H9 (cell line): ENCODE measurements around the gene YEATS4. TPM values are rescaled to one million over a fixed set of nuclear protein-coding genes. Genes with fewer than 3 reads are reported as not detected.

Experiments
- DNase-seq: peaks from one replicate; pipeline ENCODE4 v3.0.0-alpha.2; 2017
- H2AFZ ChIP-seq: one replicate; pipeline ENCODE4 v1.6.1; 2013; ENCODE audit warnings: mild to moderate bottlenecking, low read length, control low read depth, moderate library complexity
- H2AK5ac ChIP-seq: 2 replicates; pipeline ENCODE4 v1.6.1; 2013; ENCODE audit warnings: low read length, control low read depth, mixed read lengths; ENCODE audit not compliant: insufficient read length
- H2BK120ac ChIP-seq: one replicate; pipeline ENCODE4 v1.6.1; 2013; ENCODE audit warnings: low read depth, mild to moderate bottlenecking, low read length, control low read depth, inconsistent platforms; ENCODE audit not compliant: poor library complexity, severe bottlenecking
- H2BK12ac ChIP-seq: 2 replicates; pipeline ENCODE4 v1.6.1; 2013; ENCODE audit warnings: low read length, control low read depth, mixed read lengths, low read depth; ENCODE audit not compliant: insufficient read length
- H2BK15ac ChIP-seq: 2 replicates; pipeline ENCODE4 v1.6.1; 2013; ENCODE audit warnings: low read depth, low read length, control low read depth
- H2BK20ac ChIP-seq: one replicate; pipeline ENCODE4 v1.6.1; 2013; ENCODE audit warnings: low read depth, mild to moderate bottlenecking, low read length, control low read depth, inconsistent platforms; ENCODE audit not compliant: poor library complexity, severe bottlenecking
- H2BK5ac ChIP-seq: 2 replicates; pipeline ENCODE4 v1.6.1; 2013; ENCODE audit warnings: low read length, control low read depth, mixed read lengths; ENCODE audit not compliant: insufficient read length
- H3K14ac ChIP-seq: 2 replicates; pipeline ENCODE4 v1.6.1; 2013; ENCODE audit warnings: low read length, control low read depth; ENCODE audit not compliant: insufficient read depth
- H3K18ac ChIP-seq: 2 replicates; pipeline ENCODE4 v1.6.1; 2013; ENCODE audit warnings: low read depth, mild to moderate bottlenecking, mixed read lengths, low read length, control low read depth; ENCODE audit not compliant: insufficient read length
- H3K23ac ChIP-seq: 2 replicates; pipeline ENCODE4 v1.6.1; 2013; ENCODE audit warnings: low read length, control low read depth, mixed read lengths, low read depth; ENCODE audit not compliant: insufficient read length
- H3K23me2 ChIP-seq: 2 replicates; pipeline ENCODE4 v1.6.1; 2013; ENCODE audit warnings: low read depth, mild to moderate bottlenecking, mixed read lengths, low read length, control low read depth; ENCODE audit not compliant: insufficient read length, poor library complexity, severe bottlenecking
- H3K27ac ChIP-seq: 2 replicates; pipeline ENCODE4 v1.5.1; 2013; ENCODE audit warnings: low read length, control low read depth, mixed read lengths, low read depth; ENCODE audit not compliant: insufficient read length
- H3K27me3 ChIP-seq: 2 replicates; pipeline ENCODE4 v1.6.1; 2013; ENCODE audit warnings: low read length, control low read depth, inconsistent platforms; ENCODE audit not compliant: insufficient read depth
- H3K4ac ChIP-seq: 2 replicates; pipeline ENCODE4 v1.6.1; 2013; ENCODE audit warnings: low read depth, mild to moderate bottlenecking, control low read depth, inconsistent platforms, low read length, moderate library complexity
- H3K4me1 ChIP-seq: 2 replicates; pipeline ENCODE4 v1.6.1; 2013; ENCODE audit warnings: low read length, control low read depth, inconsistent platforms; ENCODE audit not compliant: insufficient read depth
- H3K4me2 ChIP-seq: 2 replicates; pipeline ENCODE4 v1.6.1; 2013; ENCODE audit warnings: low read length, control low read depth, mixed read lengths; ENCODE audit not compliant: insufficient read length, insufficient read depth
- H3K56ac ChIP-seq: 2 replicates; pipeline ENCODE4 v1.6.1; 2013; ENCODE audit warnings: low read depth, mild to moderate bottlenecking, mixed read lengths, low read length, control low read depth; ENCODE audit not compliant: insufficient read length
- H3K79me1 ChIP-seq: 2 replicates; pipeline ENCODE4 v1.6.1; 2013; ENCODE audit warnings: low read depth, mild to moderate bottlenecking, moderate library complexity, low read length, control low read depth, inconsistent platforms; ENCODE audit not compliant: insufficient read depth, poor library complexity, severe bottlenecking
- H3K79me2 ChIP-seq: 2 replicates; pipeline ENCODE4 v1.6.1; 2013; ENCODE audit warnings: low read length, control low read depth, inconsistent platforms; ENCODE audit not compliant: insufficient read depth
- H3K9ac ChIP-seq: 2 replicates; pipeline ENCODE4 v1.6.1; 2013; ENCODE audit warnings: low read length, control low read depth, mixed read lengths; ENCODE audit not compliant: insufficient read length; ENCODE audit errors: extremely low read depth
- H3K9me3 ChIP-seq: one replicate; pipeline ENCODE4 v1.6.1; 2013; ENCODE audit warnings: low read depth, low read length, inconsistent platforms; ENCODE audit not compliant: control insufficient read depth
- H3T11ph ChIP-seq: one replicate; pipeline ENCODE4 v1.6.1; 2013; ENCODE audit warnings: mild to moderate bottlenecking, low read length, control low read depth, inconsistent platforms
- H4K20me1 ChIP-seq: one replicate; pipeline ENCODE4 v1.6.1; 2013; ENCODE audit not compliant: control insufficient read depth, insufficient read length, insufficient read depth
- H4K5ac ChIP-seq: 2 replicates; pipeline ENCODE4 v1.6.1; 2013; ENCODE audit warnings: low read depth, mild to moderate bottlenecking, mixed read lengths, low read length, control low read depth; ENCODE audit not compliant: insufficient read length
- H4K8ac ChIP-seq: replicated peaks from 2 replicates; pipeline ENCODE4 v1.6.1; 2013; ENCODE audit warnings: low read length, control low read depth, mixed read lengths, low read depth; ENCODE audit not compliant: insufficient read length
- H4K91ac ChIP-seq: 2 replicates; pipeline ENCODE4 v1.6.1; 2013; ENCODE audit warnings: low read depth, mild to moderate bottlenecking, moderate library complexity, mixed read lengths, low read length, control low read depth; ENCODE audit not compliant: insufficient read length
- H3K27ac Mint-ChIP-seq, 3 experiments: 2 replicates in 2 of 3; 3 replicates in 1 of 3; pipeline ENCODE4 v1.8.0; 2020 to 2021; ENCODE audit warnings: mixed read lengths in 3 of 3, mild to moderate bottlenecking in 1 of 3, moderate library complexity in 1 of 3
- H3K27me3 Mint-ChIP-seq: 2 replicates; pipeline ENCODE4 v1.8.0; 2021; ENCODE audit warnings: low read depth, mild to moderate bottlenecking, moderate library complexity, mixed read lengths
- H3K36me3 Mint-ChIP-seq, 3 experiments: 2 replicates in 2 of 3; 3 replicates in 1 of 3; pipeline ENCODE4 v1.8.0; 2020 to 2021; ENCODE audit warnings: low read depth in 3 of 3, mixed read lengths in 3 of 3; ENCODE audit not compliant: insufficient read depth in 1 of 3
- H3K4me1 Mint-ChIP-seq, 2 experiments: 2 replicates each; pipeline ENCODE4 v1.8.0; 2020; ENCODE audit warnings: mixed read lengths in 2 of 2
- H3K4me3 Mint-ChIP-seq, 2 experiments: 2 replicates in 1 of 2; 3 replicates in 1 of 2; pipeline ENCODE4 v1.8.0; 2020 to 2021; ENCODE audit warnings: mild to moderate bottlenecking in 2 of 2, mixed read lengths in 2 of 2, moderate library complexity in 1 of 2
- H3K9me3 Mint-ChIP-seq, 2 experiments: 2 replicates in 1 of 2; 3 replicates in 1 of 2; pipeline ENCODE4 v1.8.0; 2020; ENCODE audit warnings: mild to moderate bottlenecking in 2 of 2, mixed read lengths in 2 of 2, moderate library complexity in 1 of 2
- CTCF ChIP-seq: fragments of 200-600 bp; sonication (generic); conservative IDR thresholded peaks from 3 replicates; pipeline ENCODE4 v1.8.0; 2021; ENCODE audit warnings: antibody characterized with exemption, mild to moderate bottlenecking
- total RNA-seq: library from RNA; stranded (reverse); gene quantifications from 2 replicates; pipeline ENCODE4 v1.2.1, GENCODE V29; 2021

Gene YEATS4
- total RNA-seq, 1 experiment from 2014 or later, result 35.6 TPM

GRCh38 chr12:69334158-69334557, 25.4 kb upstream of the YEATS4 start:
- H3T11ph ChIP-seq, result no peak overlapping the region
- H2BK5ac ChIP-seq, result no peak overlapping the region
- Mint-ChIP-seq H3K4me1 (peaks cover 36 to 37% of the 10 kb centered on the region in 2 experiments), H3K4me3 (no peak overlapping the region), H3K27me3 (no peaks in the 10 kb centered on the region), H3K27ac (no peak overlapping the region; a peak in 1 of 7 replicates), H3K36me3 (no peaks in the 10 kb centered on the region), H3K9me3 (no peaks in the 10 kb centered on the region)
- no peak overlapping the region for H2AFZ ChIP-seq
- H3K18ac ChIP-seq, result no peak overlapping the region
- H2BK15ac ChIP-seq, result no peak overlapping the region
- H3K79me1 ChIP-seq, result no peaks in the 10 kb centered on the region
- H3K23ac ChIP-seq, result no peak overlapping the region
- no peak overlapping the region for H3K27ac ChIP-seq
- H3K79me2 ChIP-seq, result no peaks in the 10 kb centered on the region
- H2BK20ac ChIP-seq, result no peak overlapping the region
- no peak overlapping the region for H2BK12ac ChIP-seq
- H4K91ac ChIP-seq, result no peak overlapping the region
- H3K9ac ChIP-seq, result no peak overlapping the region
- H3K4ac ChIP-seq, result no peak overlapping the region
- no peak overlapping the region for H3K14ac ChIP-seq
- TF ChIP-seq CTCF, result no peak
- H4K20me1 ChIP-seq, result no peaks in the 10 kb centered on the region
- H3K56ac ChIP-seq, result no peak overlapping the region
- H3K4me2 ChIP-seq, result no peak overlapping the region
- H2BK120ac ChIP-seq, result no peak overlapping the region
- no peaks in the 10 kb centered on the region for H3K9me3 ChIP-seq
- no peak overlapping the region for H4K5ac ChIP-seq
- H3K27me3 ChIP-seq, result no peaks in the 10 kb centered on the region
- peaks cover 4% of the 10 kb centered on the region for H3K23me2 ChIP-seq
- no peak overlapping the region for H2AK5ac ChIP-seq
- H4K8ac ChIP-seq, result no peak overlapping the region
- H3K4me1 ChIP-seq, result peaks cover 10% of the 10 kb centered on the region; the same call in 1 of the 2 replicates
- DNase-seq, result no peak
